Upper lobe of left lung (tissue), 6 donors: ENCODE data around the gene ADSL. TPM values are rescaled to one million over a fixed set of nuclear protein-coding genes. Genes with fewer than 3 reads are reported as not detected.
A peak's percentile ranks its signal among the peaks of the same experiment; 100 is the strongest.

ENCODE experiments used
- ATAC-seq, 2 donors: fragments of 200-7000 bp; cut with Tn5 transposase; one replicate each; pipeline ENCODE4 v1.9.1; 2022; ENCODE audit warnings: mild to moderate bottlenecking in 2 of 2, moderate library complexity in 2 of 2; ENCODE audit not compliant: low FRiP score in 2 of 2
- DNase-seq, 2 donors: peaks; one replicate each; pipeline ENCODE4 v3.0.0-alpha.2; 2019 to 2020
- H3K27ac ChIP-seq, 4 donors: fragments of 200-600 bp; sonication (generic); one replicate each; pipeline ENCODE4 v1.5.1; 2016 to 2019
- H3K27me3 ChIP-seq, 4 donors: fragments of 200-600 bp; sonication (generic); one replicate each; pipeline ENCODE4 v1.5.1; 2017 to 2019
- H3K36me3 ChIP-seq, 4 donors: fragments of 200-600 bp; sonication (generic); one replicate each; pipeline ENCODE4 v1.5.1; 2016 to 2019
- H3K4me1 ChIP-seq, 4 donors: fragments of 200-600 bp; sonication (generic); one replicate each; pipeline ENCODE4 v1.5.1; 2018 to 2019
- H3K4me3 ChIP-seq, 4 donors: fragments of 200-600 bp; sonication (generic); one replicate each; pipeline ENCODE4 v1.5.1; 2017 to 2019; ENCODE audit warnings: mild to moderate bottlenecking in 2 of 4, moderate library complexity in 1 of 4
- H3K9me3 ChIP-seq, 4 donors: fragments of 200-600 bp; sonication (generic); one replicate each; pipeline ENCODE4 v1.5.1; 2018 to 2019
- CTCF ChIP-seq, 6 experiments: fragments of 450-650 bp in 4 of 6; fragments of 200-600 bp in 2 of 6; sonication (generic) in 2 of 6; IDR thresholded peaks; one replicate each; pipeline ENCODE4 v1.5.1; 2016 to 2019; ENCODE audit warnings: antibody characterized with exemption in 6 of 6
- EP300 ChIP-seq, 4 donors: sonication (generic); formaldehyde crosslinking; IDR thresholded peaks; one replicate each; pipeline ENCODE4 v1.5.1; 2017; ENCODE audit warnings: antibody characterized with exemption in 4 of 4, control low read depth in 2 of 4
- POLR2A ChIP-seq, 4 donors: fragments of 450-650 bp; IDR thresholded peaks; one replicate each; pipeline ENCODE4 v1.5.1; 2016 to 2017; ENCODE audit warnings: antibody characterized with exemption in 4 of 4, mild to moderate bottlenecking in 2 of 4
- POLR2AphosphoS5 ChIP-seq, 2 donors: sonication (generic); formaldehyde crosslinking; IDR thresholded peaks; one replicate each; pipeline ENCODE4 v1.5.1; 2017; ENCODE audit warnings: antibody characterized with exemption in 2 of 2
- WGBS, 2 donors: methylation state at CpG; one replicate each; pipeline ENCODE4 v1.1.5; 2017 to 2018; 5-methylcytosine and 5-hydroxymethylcytosine counted together
- total RNA-seq, 6 donors: library from RNA; depleted of rRNA in 4 of 6; stranded (reverse); fragments of >200 nt in 4 of 6; gene quantifications; one replicate each; pipeline versions ENCODE4 v1.1.0 to v1.2.1, GENCODE V29; 2016 to 2021
- donor health status: DM: no; HTN: no; CAD: no; lungs with moderate emphysema.
- donor health status: DM: no; HTN: yes; CAD: no; lungs with severe emphysema.

Gene ADSL
- total RNA-seq, 6 donors from 2014 or later = 17.5 to 80.3 (median 37.9) TPM

DNA sequence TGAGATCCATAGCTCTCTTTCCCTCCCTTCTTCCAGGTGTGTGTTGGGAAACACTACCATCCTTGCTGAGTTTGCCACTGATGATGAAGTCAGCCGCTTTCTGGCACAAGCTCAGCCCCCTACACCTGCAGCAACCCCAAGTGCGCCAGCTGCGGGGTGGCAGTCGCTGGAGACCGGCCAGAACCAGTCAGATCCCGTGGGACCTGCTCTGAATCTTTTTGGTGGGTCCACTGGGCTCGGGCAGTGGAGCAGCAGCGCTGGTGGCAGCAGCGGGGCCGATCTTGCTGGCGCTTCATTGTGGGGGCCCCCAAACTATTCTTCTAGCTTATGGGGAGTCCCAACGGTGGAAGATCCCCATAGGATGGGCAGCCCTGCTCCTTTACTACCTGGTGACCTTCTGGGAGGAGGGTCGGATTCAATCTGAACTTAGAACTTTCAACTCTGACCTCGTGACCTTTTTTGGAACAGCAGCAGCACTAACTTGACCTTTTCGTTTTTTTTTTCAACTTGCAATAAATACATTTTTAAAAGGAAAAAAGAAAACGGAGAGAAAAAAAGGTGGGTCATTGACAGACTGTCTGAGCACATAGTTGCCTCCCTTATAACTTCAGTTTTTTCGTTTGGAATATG, 23.4 kb upstream of the ADSL start:
- Histone ChIP-seq H3K27ac (no peak overlapping the region), H3K4me3 (no peak overlapping the region), H3K9me3 (no peaks in the 10 kb centered on the region), H3K27me3 (no peaks in the 10 kb centered on the region), H3K36me3 (peaks cover 18 to 74% (median 36%) of the 10 kb centered on the region in 4 donors), H3K4me1 (peaks cover 0 to 8% (median 6%) of the 10 kb centered on the region in 4 donors)
- DNase-seq (no peak), ATAC-seq (no peak)
- 90 to 93% methylated on average over 9 to 17 of the region's 17 CpGs for WGBS, 2 donors
- no peak for TF ChIP-seq POLR2A (IDR thresholded peaks at IDR 0.05)
- TF ChIP-seq POLR2AphosphoS5 (IDR thresholded peaks at IDR 0.05) = no peak
- TF ChIP-seq CTCF (IDR thresholded peaks at IDR 0.05) = no peak

DNA sequence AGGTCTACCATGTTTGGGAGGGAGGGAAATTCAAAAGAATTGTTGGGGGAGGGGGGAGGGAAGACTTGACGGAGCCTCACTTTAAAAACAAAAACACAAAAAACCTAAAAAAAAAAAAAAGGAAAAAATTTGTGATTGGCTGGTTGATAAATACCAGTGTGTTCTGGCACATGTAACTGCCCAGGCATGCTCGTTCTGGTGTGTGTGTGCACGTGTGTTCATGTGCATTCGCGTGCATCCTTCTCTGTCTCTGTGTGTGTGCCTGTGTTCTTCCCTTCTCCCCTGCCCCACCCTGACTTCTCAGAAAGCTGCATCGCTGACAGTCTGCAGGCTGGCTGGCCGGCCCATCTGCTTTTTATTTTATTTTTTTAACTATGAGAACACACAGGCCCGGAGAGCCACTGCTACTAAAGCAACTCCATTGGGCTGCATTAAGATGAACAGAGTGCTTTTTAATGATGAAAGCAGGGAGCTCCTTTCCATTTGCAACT, 22.6 kb upstream of the ADSL start:
- TF ChIP-seq POLR2AphosphoS5 (IDR thresholded peaks at IDR 0.05) (no peak), CTCF (IDR thresholded peaks at IDR 0.05) (no peak), POLR2A (IDR thresholded peaks at IDR 0.05) (no peak), EP300 (IDR thresholded peaks at IDR 0.05) (no peak)
- DNase-seq = no peak
- Histone ChIP-seq H3K36me3 (peaks cover 17 to 66% (median 35%) of the 10 kb centered on the region in 4 donors), H3K27me3 (no peaks in the 10 kb centered on the region), H3K27ac (no peak overlapping the region), H3K4me3 (no peak overlapping the region), H3K9me3 (no peaks in the 10 kb centered on the region), H3K4me1 (peaks cover 0 to 8% (median 6%) of the 10 kb centered on the region in 4 donors)
- WGBS, 2 donors = 75 to 89% methylated on average over 8 of the region's 8 CpGs
- ATAC-seq = no peak

- Histone ChIP-seq H3K27me3 (no peaks in the 10 kb centered on the region), H3K4me3 (no peak overlapping the region), H3K9me3 (no peaks in the 10 kb centered on the region), H3K27ac (peak overlapping the region in 2 of 4 donors; percentile 24 to 65), H3K36me3 (peaks cover 17 to 60% (median 35%) of the 10 kb centered on the region in 4 donors), H3K4me1 (peaks cover 0 to 8% (median 6%) of the 10 kb centered on the region in 4 donors)
- DNase-seq = no peak
- WGBS, 2 donors = 71 to 76% methylated on average over 19 of the region's 19 CpGs
- no peak for ATAC-seq
- TF ChIP-seq CTCF (IDR thresholded peaks at IDR 0.05) (no peak), POLR2AphosphoS5 (IDR thresholded peaks at IDR 0.05) (peak in 1 of 2 donors; percentile 28), POLR2A (IDR thresholded peaks at IDR 0.05) (peak in 1 of 4 donors; percentile 54), EP300 (IDR thresholded peaks at IDR 0.05) (no peak)
Measured at GRCh38 chr22:40324468-40325305, 21.6 kb upstream of the ADSL start.

GRCh38 chr22:40325315-40325714, 21.0 kb upstream of the ADSL start:
- 89 to 91% methylated on average over 6 of the region's 6 CpGs for WGBS, 2 donors
- H3K36me3 ChIP-seq = peaks cover 17 to 53% (median 33%) of the 10 kb centered on the region in 4 donors
- TF ChIP-seq EP300 (IDR thresholded peaks at IDR 0.05) = no peak
- TF ChIP-seq CTCF (IDR thresholded peaks at IDR 0.05) = no peak
- no peak for TF ChIP-seq POLR2AphosphoS5 (IDR thresholded peaks at IDR 0.05)
- no peak for TF ChIP-seq POLR2A (IDR thresholded peaks at IDR 0.05)
- ATAC-seq = peak in 1 of 2 donors; percentile 41
- H3K4me3 ChIP-seq = no peak overlapping the region
- DNase-seq = peak in 1 of 2 donors; percentile 26
- peaks cover 0 to 8% (median 6%) of the 10 kb centered on the region in 4 donors for H3K4me1 ChIP-seq
- H3K9me3 ChIP-seq = no peaks in the 10 kb centered on the region
- no peaks in the 10 kb centered on the region for H3K27me3 ChIP-seq
- peak overlapping the region in 2 of 4 donors; percentile 24 to 65 for H3K27ac ChIP-seq
